Left hindlimb (tissue), 1 donor: ENCODE data around the gene MICB.
A peak's percentile ranks its signal among the peaks of the same experiment; 100 is the strongest.
"Not testable (repeated sequence)": the region's sequence is repeated elsewhere in the genome, so short reads cannot be mapped to it uniquely, and the experiment has no call there.

Source experiments
- DNase-seq: peaks from one replicate; pipeline ENCODE4 v3.0.0-alpha.2; 2018

Gene MICB

GRCh38 chr6:31497531-31498476 is at the start of gene MICB:
Gene MICB, plus strand, starts transcription at chr6:31498145. Its CDS starts 49 bp downstream, at chr6:31498194.
- DNase-seq, result peak; percentile 55

- no peak for DNase-seq
Observed at GRCh38 chr6:31450751-31451150, 47.2 kb upstream of the MICB start.

DNA sequence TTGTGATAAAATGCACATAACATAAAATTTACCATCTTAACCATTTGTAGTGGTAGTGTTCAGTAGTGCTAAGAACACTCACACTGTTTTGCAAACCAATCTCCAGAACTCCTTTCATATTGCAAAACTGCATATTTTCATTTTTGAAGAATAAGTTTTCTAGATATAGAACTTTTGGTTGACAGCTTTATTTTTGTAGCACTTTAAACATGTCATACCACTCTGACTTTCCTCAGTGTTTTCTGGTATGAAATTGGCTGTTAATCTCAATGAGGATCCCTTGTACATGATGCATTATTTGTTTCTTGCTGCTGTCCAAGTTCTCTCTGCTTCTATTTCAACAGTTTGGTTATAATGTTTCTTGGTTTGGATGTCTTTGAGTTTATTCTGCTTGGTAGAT is 45.1 kb upstream of the MICB start:
- no peak for DNase-seq

GRCh38 chr6:31453259-31453658 is 44.7 kb upstream of the MICB start:
- DNase-seq, result no peak

GRCh38 chr6:31459864-31460263 is 38.1 kb upstream of the MICB start:
- not testable (repeated sequence) for DNase-seq

GRCh38 chr6:31460361-31461025 is 37.5 kb upstream of the MICB start:
- no peak for DNase-seq

- DNase-seq, result no peak
Observed at GRCh38 chr6:31462026-31462963, 35.6 kb upstream of the MICB start.

DNA sequence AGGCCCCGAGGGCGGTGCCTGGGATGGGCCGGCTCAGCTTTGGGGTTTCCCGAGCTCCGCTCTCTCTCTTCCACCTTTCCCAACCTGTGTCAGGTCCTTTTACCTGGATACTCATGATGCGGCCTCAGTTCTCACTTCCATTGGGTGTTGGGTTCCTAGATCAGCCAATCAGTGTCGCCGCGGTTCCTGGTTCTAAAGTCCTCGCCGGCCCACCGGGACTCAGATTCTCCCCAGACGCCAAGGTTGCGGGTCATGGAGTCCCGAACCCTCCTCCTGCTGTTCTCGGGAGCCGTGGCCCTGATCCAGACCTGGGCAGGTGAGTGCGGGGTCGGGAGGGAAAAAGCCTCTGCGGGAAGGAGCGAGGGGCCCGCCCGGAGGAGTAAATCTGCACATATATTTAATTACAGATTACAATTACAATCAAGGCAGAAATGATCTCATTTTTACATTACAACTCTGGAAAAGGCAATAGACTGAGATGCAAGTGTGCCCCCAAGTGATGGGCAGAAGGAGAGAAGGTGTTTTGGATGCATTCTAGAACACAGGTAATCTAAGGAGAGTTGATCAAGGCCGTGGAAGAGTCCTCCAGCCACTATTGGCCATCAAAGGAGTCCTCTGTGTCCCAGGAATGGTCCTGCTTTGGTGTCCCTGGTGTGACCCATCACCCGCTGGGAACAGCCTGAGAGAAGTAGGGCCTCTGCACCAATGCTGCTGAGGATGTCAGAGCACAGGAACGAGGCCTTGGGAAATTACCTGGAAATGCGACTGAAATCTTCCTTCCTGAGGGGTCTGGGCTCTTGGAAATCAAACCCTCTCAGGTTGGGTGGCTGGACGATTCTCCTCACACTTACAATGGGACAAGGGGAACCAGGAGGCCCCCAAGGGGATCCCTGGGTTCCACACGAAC is 34.7 kb upstream of the MICB start:
- peak; percentile 66 for DNase-seq

DNA sequence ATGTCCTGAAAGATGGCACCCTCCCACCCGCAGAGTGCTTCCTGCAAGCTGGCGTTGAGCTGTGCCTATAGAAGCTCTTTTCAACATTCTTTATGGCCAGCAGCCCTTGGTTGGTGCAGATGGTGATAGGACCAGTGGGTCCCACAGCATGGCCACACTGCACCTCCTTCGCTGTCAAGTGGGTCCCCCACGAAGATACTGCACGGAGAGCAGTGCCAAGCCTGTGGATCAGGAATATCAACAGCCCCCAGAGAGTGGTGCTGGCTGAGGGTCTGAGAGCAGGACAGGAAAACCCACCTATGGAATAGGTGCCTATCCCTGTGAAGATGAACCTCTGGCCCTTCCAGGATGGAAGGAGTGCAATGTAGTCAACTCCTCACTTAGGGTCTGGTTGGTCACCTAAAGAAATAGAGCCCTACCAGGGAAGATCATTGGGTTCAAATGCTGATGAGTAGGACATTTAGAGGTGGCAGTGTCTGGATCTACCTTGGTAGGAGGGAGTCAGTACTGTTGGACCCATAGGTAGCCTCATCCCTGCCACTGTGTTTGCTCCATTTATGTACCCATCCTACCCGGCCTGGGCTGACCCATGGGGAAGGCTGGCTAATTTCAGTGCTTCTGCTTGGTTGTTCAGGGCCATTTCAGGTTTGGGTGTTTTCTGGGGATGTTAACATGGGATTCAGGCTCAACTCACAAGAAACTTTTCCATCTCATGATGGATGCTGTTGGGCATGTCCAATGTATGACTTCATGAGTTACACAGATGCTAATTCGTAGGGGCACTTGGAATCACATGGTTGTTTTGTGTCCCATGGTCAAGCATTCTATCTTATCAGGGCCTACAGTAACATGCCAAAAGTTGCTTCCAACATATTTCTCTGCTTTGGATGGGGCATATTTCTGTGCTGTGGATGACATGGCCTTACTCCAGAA is 33.4 kb upstream of the MICB start:
- DNase-seq, result no peak

- no peak for DNase-seq
Observed at GRCh38 chr6:31465185-31465536, 32.8 kb upstream of the MICB start.

DNA sequence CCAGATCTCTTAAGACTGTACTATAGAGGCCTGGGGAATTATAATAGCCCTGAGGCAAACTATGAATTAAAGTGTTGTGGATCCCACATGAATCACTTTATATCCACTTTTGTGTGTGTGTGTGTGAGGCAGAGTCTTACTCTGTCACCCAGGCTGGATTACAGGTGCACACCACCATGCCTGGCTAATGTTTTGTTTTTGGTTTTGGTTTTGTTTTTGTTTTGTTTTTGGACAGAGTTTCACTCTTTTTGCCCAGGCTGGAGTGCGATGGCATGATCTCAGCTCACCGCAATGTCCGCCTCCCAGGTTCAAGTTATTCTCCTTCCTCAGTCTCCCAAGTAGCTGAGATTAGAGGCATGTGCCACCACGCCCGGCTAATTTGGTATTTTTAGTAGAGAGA is 32.2 kb upstream of the MICB start:
- no peak for DNase-seq

- DNase-seq, result no peak
Observed at GRCh38 chr6:31466466-31466865, 31.5 kb upstream of the MICB start.

DNA sequence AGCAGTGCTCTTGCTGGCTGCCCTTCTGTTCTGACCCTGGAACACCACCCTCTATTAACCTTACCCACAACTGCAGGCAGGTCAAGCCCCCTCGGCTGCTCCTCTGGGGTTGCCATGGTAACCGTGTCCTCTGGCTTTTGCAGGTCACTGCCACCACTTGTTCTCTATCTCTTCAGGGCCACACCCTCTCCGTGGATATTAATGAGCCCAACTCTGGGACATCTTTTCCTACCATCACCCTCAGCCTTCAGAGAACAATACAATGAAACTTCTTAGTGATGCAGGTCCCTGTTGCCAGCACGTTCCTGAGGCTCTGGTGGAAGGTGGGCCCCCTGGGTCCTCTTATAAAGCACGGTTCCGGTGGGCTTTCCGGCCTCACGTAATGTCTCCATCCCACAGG is 30.8 kb upstream of the MICB start:
- DNase-seq, result no peak

- no peak for DNase-seq
Observed at GRCh38 chr6:31468311-31468710, 29.6 kb upstream of the MICB start.

GRCh38 chr6:31470801-31471200 is 27.1 kb upstream of the MICB start:
- DNase-seq, result no peak

DNA sequence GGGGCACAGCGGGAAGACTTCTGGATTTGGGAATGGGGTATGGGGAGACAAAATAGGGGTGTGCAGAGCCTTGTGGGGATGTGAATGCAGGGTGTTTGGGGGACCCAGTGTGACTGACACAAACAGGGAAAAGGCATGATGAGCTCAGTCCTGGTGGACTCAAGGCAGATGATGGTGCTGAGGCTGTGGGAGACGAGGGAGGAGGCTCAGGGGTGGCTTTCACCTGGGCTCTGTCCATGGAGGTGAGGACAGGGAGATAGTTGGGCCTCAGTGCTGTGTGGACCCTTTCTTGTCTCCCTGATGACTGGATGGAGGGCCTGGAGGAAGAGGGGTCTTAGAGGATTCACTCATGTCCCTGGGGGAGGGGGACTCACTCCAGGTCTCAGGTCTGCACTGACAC is 26.2 kb upstream of the MICB start:
- no peak for DNase-seq

DNA sequence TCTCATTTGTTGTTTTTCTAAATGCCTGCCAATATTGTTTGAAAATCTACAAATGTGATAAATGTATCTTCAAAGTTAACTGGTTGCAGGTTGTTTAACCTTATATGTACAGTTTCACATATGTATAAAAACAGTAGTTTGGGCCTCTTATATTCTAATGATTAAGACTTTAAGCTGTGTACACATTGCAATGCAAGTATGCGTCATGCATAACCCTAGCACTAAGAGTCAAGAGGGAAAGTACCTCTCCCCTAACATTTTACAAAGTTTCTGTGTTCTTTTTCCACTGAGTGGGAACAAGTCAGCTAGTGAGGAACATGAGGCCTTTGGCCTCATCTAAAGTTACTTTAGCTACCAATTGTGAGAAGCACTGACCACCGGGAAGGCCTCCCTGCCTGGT is 25.7 kb upstream of the MICB start:
- DNase-seq, result no peak

- no peak for DNase-seq
Observed at GRCh38 chr6:31473244-31473643, 24.7 kb upstream of the MICB start.

- no peak for DNase-seq
Observed at GRCh38 chr6:31473780-31474761, 23.9 kb upstream of the MICB start.

DNA sequence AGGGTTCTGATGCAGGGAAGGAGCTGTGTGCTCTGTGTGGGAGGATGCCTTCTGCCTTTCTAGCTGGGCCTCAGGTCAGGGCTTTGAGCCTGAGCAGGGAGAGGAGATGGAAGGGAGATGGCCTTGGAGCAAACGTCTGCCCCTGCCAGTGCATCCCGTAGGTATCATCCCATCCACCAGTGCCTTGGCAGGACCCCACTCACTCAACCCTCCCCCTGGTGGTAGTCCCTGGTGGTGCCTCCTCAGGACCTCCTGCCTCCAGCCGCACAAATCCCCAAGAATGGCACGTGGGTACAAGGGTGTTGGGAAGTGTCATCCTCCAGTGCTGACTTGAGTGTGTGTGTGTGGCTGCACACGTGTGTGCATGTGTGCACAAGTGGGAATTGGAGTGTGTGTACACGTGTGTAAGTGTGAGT is 23.1 kb upstream of the MICB start:
- no peak for DNase-seq
